H1 (cell line): ENCODE data around the gene MPIG6B. TPM values are rescaled to one million over a fixed set of nuclear protein-coding genes. Genes with fewer than 3 reads are reported as not detected.

ENCODE experiments used
- CTCF ChIA-PET: fragments of 300-600 bp; sonication (Branson Sonifier 250); formaldehyde crosslinking; loops from one replicate; lab custom pipeline; 2021; ENCODE audit not compliant: partially characterized antibody; lab: Charles Lee
- POLR2A ChIA-PET: fragments of 300-600 bp; sonication (Branson Sonifier 250); formaldehyde crosslinking; loops from one replicate; lab custom pipeline; 2021; ENCODE audit warnings: inconsistent platforms; ENCODE audit not compliant: partially characterized antibody; lab: Charles Lee
- DNase-seq, 2 experiments: peaks; one replicate each; pipeline versions ENCODE4 v3.0.0 to v3.0.0-alpha.2; 2010 to 2022; ENCODE audit warnings: low spot score in 2 of 2, low read depth in 1 of 2, mixed read lengths in 1 of 2
- FAIRE-seq: peaks from 2 replicates; lab custom pipeline; 2011; peaks lifted over from hg19 to GRCh38; lab: Jason Lieb, UNC
- H2AFZ ChIP-seq: 2 replicates; pipeline ENCODE4 v1.8.1; 2012; ENCODE audit warnings: low read length, inconsistent platforms
- H2AK5ac ChIP-seq: 2 replicates; pipeline ENCODE4 v1.6.1; 2013; ENCODE audit warnings: low read depth, low read length
- H2BK120ac ChIP-seq: replicated peaks from 2 replicates; pipeline ENCODE3; 2013; ENCODE audit warnings: low read depth, low read length, inconsistent platforms
- H2BK12ac ChIP-seq: 2 replicates; pipeline ENCODE4 v1.6.1; 2013; ENCODE audit warnings: low read depth, low read length
- H2BK15ac ChIP-seq: 2 replicates; pipeline ENCODE4 v1.6.1; 2013; ENCODE audit warnings: low read length
- H2BK20ac ChIP-seq: 2 replicates; pipeline ENCODE4 v1.6.1; 2013; ENCODE audit warnings: low read length
- H2BK5ac ChIP-seq: 2 replicates; pipeline ENCODE4 v1.6.1; 2013; ENCODE audit warnings: low read depth, low read length
- H3K14ac ChIP-seq: 2 replicates; pipeline ENCODE4 v1.6.1; 2013; ENCODE audit warnings: inconsistent platforms; ENCODE audit not compliant: insufficient read length
- H3K18ac ChIP-seq: 2 replicates; pipeline ENCODE4 v1.6.1; 2013; ENCODE audit warnings: low read length; ENCODE audit errors: extremely low read depth
- H3K23ac ChIP-seq: 2 replicates; pipeline ENCODE4 v1.6.1; 2013; ENCODE audit warnings: inconsistent platforms; ENCODE audit not compliant: insufficient read length
- H3K23me2 ChIP-seq: 2 replicates; pipeline ENCODE4 v1.6.1; 2013; ENCODE audit warnings: low read depth, low read length
- H3K27ac ChIP-seq: 2 replicates; pipeline ENCODE4 v1.6.1; 2011; ENCODE audit warnings: low read depth, low read length, inconsistent platforms
- H3K27me3 ChIP-seq, 4 experiments: replicated peaks in 1 of 4; 1 replicate in 1 of 4; 2 replicates in 3 of 4; pipeline versions ENCODE4 v1.6.1 to v1.8.1; 2011 to 2013; ENCODE audit warnings: low read length in 3 of 4, mild to moderate bottlenecking in 3 of 4, inconsistent platforms in 2 of 4, mixed read lengths in 2 of 4, moderate library complexity in 1 of 4; ENCODE audit not compliant: control insufficient read depth in 3 of 4, insufficient read depth in 3 of 4; ENCODE audit errors: extremely low read depth in 1 of 4
- H3K36me3 ChIP-seq, 4 experiments: 2 replicates each; pipeline versions ENCODE4 v1.6.1 to v1.8.1; 2011 to 2013; ENCODE audit warnings: mild to moderate bottlenecking in 4 of 4, low read length in 3 of 4, moderate library complexity in 2 of 4, control low read depth in 1 of 4, inconsistent platforms in 1 of 4; ENCODE audit not compliant: insufficient read depth in 4 of 4, control insufficient read depth in 2 of 4
- H3K4ac ChIP-seq: replicated peaks from 2 replicates; pipeline ENCODE3; 2013; ENCODE audit warnings: low read length, low read depth, mixed read lengths, inconsistent platforms; ENCODE audit not compliant: insufficient read length
- H3K4me1 ChIP-seq, 4 experiments: replicated peaks in 1 of 4; 1 replicate in 1 of 4; 2 replicates in 3 of 4; pipeline versions ENCODE4 v1.6.1 to v1.8.1; 2011 to 2013; ENCODE audit warnings: low read length in 3 of 4, inconsistent platforms in 2 of 4, mixed read lengths in 1 of 4; ENCODE audit not compliant: insufficient read depth in 4 of 4, control insufficient read depth in 3 of 4
- H3K4me2 ChIP-seq, 2 experiments: 2 replicates each; pipeline versions ENCODE4 v1.6.1 to v1.8.1; 2011 to 2013; ENCODE audit warnings: low read depth in 2 of 2, low read length in 2 of 2, control low read depth in 1 of 2, inconsistent platforms in 1 of 2, mild to moderate bottlenecking in 1 of 2; ENCODE audit not compliant: insufficient read depth in 1 of 2
- H3K4me3 ChIP-seq, 4 experiments: fragments of 200-600, 300-600 bp in 1 of 4; sonication (generic), shearing (Covaris generic), sonication (Bioruptor Twin) in 1 of 4; 2 replicates each; pipeline versions ENCODE4 v1.5.1 to v1.8.1; 2011 to 2016; ENCODE audit warnings: low read length in 4 of 4, low read depth in 3 of 4, control low read depth in 2 of 4, inconsistent platforms in 2 of 4, mild to moderate bottlenecking in 2 of 4, mixed read lengths in 1 of 4, moderate library complexity in 1 of 4; ENCODE audit not compliant: insufficient read depth in 2 of 4; ENCODE audit errors: extremely low read depth in 1 of 4
- H3K56ac ChIP-seq: replicated peaks from 2 replicates; pipeline ENCODE3; 2013; ENCODE audit warnings: low read depth, mild to moderate bottlenecking, mixed read lengths, low read length, inconsistent platforms; ENCODE audit not compliant: insufficient read length
- H3K79me1 ChIP-seq: 2 replicates; pipeline ENCODE4 v1.6.1; 2013; ENCODE audit warnings: low read depth, low read length, control low read depth
- H3K79me2 ChIP-seq, 2 experiments: 2 replicates each; pipeline versions ENCODE4 v1.6.1 to v1.8.1; 2012 to 2013; ENCODE audit warnings: low read length in 2 of 2, mild to moderate bottlenecking in 2 of 2, inconsistent platforms in 1 of 2; ENCODE audit not compliant: insufficient read depth in 2 of 2, control insufficient read depth in 1 of 2
- H3K9ac ChIP-seq, 4 experiments: replicated peaks in 1 of 4; 1 replicate in 1 of 4; 2 replicates in 3 of 4; pipeline versions ENCODE4 v1.6.1 to v1.8.1; 2011 to 2013; ENCODE audit warnings: low read depth in 3 of 4, low read length in 3 of 4, control low read depth in 2 of 4, mild to moderate bottlenecking in 2 of 4, moderate library complexity in 2 of 4, inconsistent platforms in 1 of 4; ENCODE audit errors: extremely low read depth in 1 of 4
- H3K9me3 ChIP-seq, 2 experiments: 2 replicates each; pipeline versions ENCODE4 v1.6.1 to v1.8.1; 2012 to 2013; ENCODE audit warnings: mild to moderate bottlenecking in 2 of 2, moderate library complexity in 2 of 2, control low read depth in 1 of 2, inconsistent platforms in 1 of 2, low read depth in 1 of 2, low read length in 1 of 2, mixed read lengths in 1 of 2; ENCODE audit not compliant: insufficient read depth in 2 of 2
- H4K20me1 ChIP-seq, 2 experiments: replicated peaks in 1 of 2; 2 replicates each; pipeline versions ENCODE3 to v1.8.1; 2011 to 2013; ENCODE audit warnings: inconsistent platforms in 2 of 2, low read length in 2 of 2, mild to moderate bottlenecking in 1 of 2; ENCODE audit not compliant: insufficient read depth in 2 of 2, control insufficient read depth in 1 of 2
- H4K5ac ChIP-seq: 2 replicates; pipeline ENCODE4 v1.6.1; 2013; ENCODE audit warnings: low read length, low read depth, mixed read lengths, inconsistent platforms; ENCODE audit not compliant: insufficient read length
- H4K8ac ChIP-seq: 2 replicates; pipeline ENCODE4 v1.8.0; 2013; ENCODE audit warnings: mild to moderate bottlenecking, moderate library complexity, low read length, inconsistent platforms; ENCODE audit not compliant: insufficient read depth; ENCODE audit errors: extremely low read depth
- H4K91ac ChIP-seq: replicated peaks from 2 replicates; pipeline ENCODE3; 2013; ENCODE audit warnings: low read length, mixed read lengths, inconsistent platforms; ENCODE audit not compliant: insufficient read length
- ASH2L ChIP-seq: fragments of 200-600, 300-600 bp; sonication (generic); IDR thresholded peaks from one replicate; pipeline ENCODE4 v1.7.1; 2017; ENCODE audit warnings: low read length
- JUN ChIP-seq: IDR thresholded peaks from 2 replicates; pipeline ENCODE4 v1.6.1; 2011; ENCODE audit warnings: low read depth, mild to moderate bottlenecking, improper control_type of control experiment, low read length
- SP1 ChIP-seq: IDR thresholded peaks from 2 replicates; pipeline ENCODE4 v1.6.1; 2011; ENCODE audit warnings: low read depth, low read length
- TCF12 ChIP-seq: IDR thresholded peaks from 2 replicates; pipeline ENCODE4 v1.6.1; 2011; ENCODE audit warnings: low read depth, mild to moderate bottlenecking, low read length
- WGBS, 2 experiments: shearing (Covaris generic) in 1 of 2; methylation state at CpG; one replicate each; pipeline versions ENCODE4 v1.1.6 to v1.1.7; 2013 to 2015; ENCODE audit warnings: low lambda C conversion rate in 2 of 2, mixed read lengths in 2 of 2, inconsistent platforms in 1 of 2, low coverage in 1 of 2, missing lambda C conversion rate in 1 of 2; ENCODE audit not compliant: insufficient replicate concordance in 2 of 2, insufficient coverage in 1 of 2, insufficient read length in 1 of 2; ENCODE audit errors: extremely low coverage in 1 of 2, missing lambda C conversion rate in 1 of 2; 5-methylcytosine and 5-hydroxymethylcytosine counted together
- polyA plus RNA-seq, 7 experiments: library from polyadenylated mRNA; depleted of rRNA in 3 of 7; stranded (reverse) in 5 of 7; unstranded in 2 of 7; fragments of >200 nt in 5 of 7; fragments of 200-250 nt in 2 of 7; gene quantifications; 1 replicate in 5 of 7; 2 replicates in 1 of 7; 4 replicates in 1 of 7; pipeline versions ENCODE4 v1.2.1 to v1.2.3, GENCODE V29; 2011 to 2013; ENCODE audit warnings: missing spikeins in 2 of 7, mixed read lengths in 2 of 7
- total RNA-seq: library from RNA; stranded (reverse); fragmentation: NEBNext Ultra II Directional; extraction: Animal tissue kit (Norgen Biotek cat#: 25700); gene quantifications from 2 replicates; pipeline ENCODE4 v1.2.1, GENCODE V29; 2021
- TF ChIP-seq, protein P1 (sequence below): IDR thresholded peaks from 2 replicates; pipeline ENCODE4 v1.6.1; 2011; ENCODE audit warnings: low read depth, mild to moderate bottlenecking, low read length; ENCODE audit not compliant: insufficient read depth

The MPIG6B gene
- total and polyA plus RNA-seq, 2 of the 8 experiments (the other 6 are each of a cell fraction or from before 2014, with no cell fraction given): 0.18 TPM; not detected in 1

DNA sequence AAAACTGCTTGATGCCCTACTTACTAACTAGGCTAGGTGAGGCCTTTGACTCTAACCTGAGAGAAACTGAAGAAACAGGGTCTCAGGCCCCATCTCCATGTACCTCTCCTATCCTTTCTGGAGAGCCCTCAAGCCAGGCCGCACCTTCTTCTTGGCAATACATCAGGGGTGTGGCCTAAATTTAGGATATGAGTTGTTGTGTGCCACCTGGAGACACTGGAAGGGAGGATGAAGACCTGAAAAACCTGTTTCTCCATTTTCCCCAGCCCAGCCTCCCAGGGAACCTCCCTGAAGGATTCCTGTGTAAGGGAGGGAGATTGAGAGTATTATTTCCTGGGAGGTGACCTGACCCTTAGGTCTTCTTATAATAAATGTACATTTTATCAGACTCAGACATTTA is 4.9 kb upstream of the MPIG6B start:
- H2BK15ac ChIP-seq: no peak overlapping the region
- no peak overlapping the region for H3K9ac ChIP-seq
- H3K79me2 ChIP-seq: no peaks in the 10 kb centered on the region
- H3K4me1 ChIP-seq: peaks cover 11 to 29% (median 27%) of the 10 kb centered on the region in 4 experiments
- ChIA-PET POLR2A (interaction anchor here (1.0 to 3.5 kb wide), 3 partner anchors 17 to 78 kb away, joined by 3 to 10 read pairs (median 5); partner anchors contain the start of gene MSH5), CTCF (interaction anchor here (1.0 to 1.4 kb wide), 5 partner anchors 12 to 73 kb away, joined by 3 to 5 read pairs (median 3); partner anchors contain the start of gene LY6G5B)
- no peaks in the 10 kb centered on the region for H3K23me2 ChIP-seq
- H3K36me3 ChIP-seq: no peaks in the 10 kb centered on the region
- H3K9me3 ChIP-seq: no peaks in the 10 kb centered on the region
- H3K4ac ChIP-seq: no peak overlapping the region
- FAIRE-seq (no peak), DNase-seq (no peak)
- H4K91ac ChIP-seq: no peak overlapping the region
- no peak overlapping the region for H2BK20ac ChIP-seq
- no peak overlapping the region for H3K56ac ChIP-seq
- no peaks in the 10 kb centered on the region for H4K20me1 ChIP-seq
- no peak overlapping the region for H4K5ac ChIP-seq
- no peak overlapping the region for H4K8ac ChIP-seq
- no peak overlapping the region for H3K18ac ChIP-seq
- no peak overlapping the region for H2BK12ac ChIP-seq
- 0 out of 4 replicates have a peak overlapping the region, but pooled peaks of 1 of the 2 experiments have one; percentile 45 for H3K4me2 ChIP-seq
- no peaks in the 10 kb centered on the region; a peak in 1 of 7 replicates for H3K27me3 ChIP-seq
- no peak overlapping the region for H3K27ac ChIP-seq
- no peak overlapping the region for H3K14ac ChIP-seq
- no peak overlapping the region for H3K23ac ChIP-seq
- H2BK5ac ChIP-seq: no peak overlapping the region
- H2AK5ac ChIP-seq: no peak overlapping the region
- no peak overlapping the region for H2BK120ac ChIP-seq
- WGBS, 2 experiments: 70% methylated on average over 1 of the region's 1 CpG; no CpG with 5 or more reads in 1 of the 2 experiments
- H2AFZ ChIP-seq: no peak overlapping the region
- peak overlapping the region in 2 of 4 experiments; percentile 9 to 20; a peak in 3 of 8 replicates for H3K4me3 ChIP-seq
- TF ChIP-seq SP1: peak; percentile 72
- no peak for TF ChIP-seq JUN
- 0 out of 2 replicates have a peak, but pooled peaks have one; percentile 22 for TF ChIP-seq TCF12
- TF ChIP-seq, protein P1, sequence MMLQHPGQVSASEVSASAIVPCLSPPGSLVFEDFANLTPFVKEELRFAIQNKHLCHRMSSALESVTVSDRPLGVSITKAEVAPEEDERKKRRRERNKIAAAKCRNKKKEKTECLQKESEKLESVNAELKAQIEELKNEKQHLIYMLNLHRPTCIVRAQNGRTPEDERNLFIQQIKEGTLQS: no peak
- peak; percentile 43 for TF ChIP-seq ASH2L
- TF ChIP-seq, all 59 proteins: peak for 3
- no peaks in the 10 kb centered on the region for H3K79me1 ChIP-seq
